Prostate gland (tissue), 2 donors: ENCODE measurements around the gene ELOVL5.

ENCODE experiments used
- POLR2A ChIP-seq: fragments of 450-650 bp; IDR thresholded peaks from one replicate; pipeline ENCODE4 v1.6.1; 2016; ENCODE audit warnings: antibody characterized with exemption, mild to moderate bottlenecking
- POLR2AphosphoS5 ChIP-seq: sonication (generic); formaldehyde crosslinking; IDR thresholded peaks from one replicate; pipeline ENCODE4 v1.6.1; 2017; ENCODE audit warnings: antibody characterized with exemption
- TF ChIP-seq, protein P1 (sequence below), 4 experiments: fragments of 200-600 bp in 2 of 4; fragments of 450-650 bp in 2 of 4; sonication (generic) in 2 of 4; IDR thresholded peaks; 1 replicate in 3 of 4; 2 replicates in 1 of 4; pipeline ENCODE4 v1.5.1; 2016 to 2019; ENCODE audit warnings: antibody characterized with exemption in 4 of 4, mild to moderate bottlenecking in 2 of 4, moderate library complexity in 2 of 4

DNA sequence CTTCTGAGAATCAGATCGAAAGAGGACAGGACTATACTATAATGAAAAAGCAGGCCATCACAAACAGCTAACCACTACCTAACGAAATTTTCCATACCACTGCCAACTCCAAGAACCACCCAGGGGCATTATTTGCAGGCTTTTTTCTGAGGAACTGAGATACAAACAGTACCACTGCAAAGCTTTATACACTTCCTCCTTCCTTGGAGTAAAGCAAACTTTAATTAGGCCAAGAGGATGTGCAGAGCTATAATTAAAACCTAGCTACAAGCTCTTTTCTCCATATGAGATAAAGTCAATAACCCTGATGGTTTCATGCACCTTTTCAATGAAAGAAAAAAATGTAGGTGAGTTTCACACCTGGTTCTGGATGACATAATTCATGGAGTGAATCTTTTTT is 68.5 kb downstream of the ELOVL5 start:
- TF ChIP-seq POLR2A = no peak
- TF ChIP-seq, protein P1, sequence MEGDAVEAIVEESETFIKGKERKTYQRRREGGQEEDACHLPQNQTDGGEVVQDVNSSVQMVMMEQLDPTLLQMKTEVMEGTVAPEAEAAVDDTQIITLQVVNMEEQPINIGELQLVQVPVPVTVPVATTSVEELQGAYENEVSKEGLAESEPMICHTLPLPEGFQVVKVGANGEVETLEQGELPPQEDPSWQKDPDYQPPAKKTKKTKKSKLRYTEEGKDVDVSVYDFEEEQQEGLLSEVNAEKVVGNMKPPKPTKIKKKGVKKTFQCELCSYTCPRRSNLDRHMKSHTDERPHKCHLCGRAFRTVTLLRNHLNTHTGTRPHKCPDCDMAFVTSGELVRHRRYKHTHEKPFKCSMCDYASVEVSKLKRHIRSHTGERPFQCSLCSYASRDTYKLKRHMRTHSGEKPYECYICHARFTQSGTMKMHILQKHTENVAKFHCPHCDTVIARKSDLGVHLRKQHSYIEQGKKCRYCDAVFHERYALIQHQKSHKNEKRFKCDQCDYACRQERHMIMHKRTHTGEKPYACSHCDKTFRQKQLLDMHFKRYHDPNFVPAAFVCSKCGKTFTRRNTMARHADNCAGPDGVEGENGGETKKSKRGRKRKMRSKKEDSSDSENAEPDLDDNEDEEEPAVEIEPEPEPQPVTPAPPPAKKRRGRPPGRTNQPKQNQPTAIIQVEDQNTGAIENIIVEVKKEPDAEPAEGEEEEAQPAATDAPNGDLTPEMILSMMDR (IDR thresholded peaks at IDR 0.05) = no peak
- TF ChIP-seq POLR2AphosphoS5 = no peak
